HG03060 (cell line): Measurements from ENCODE around the gene GPR62.

ENCODE experiments used
- ATAC-seq: cut with Tn5 transposase; IDR thresholded peaks from one replicate; pipeline ENCODE4 v1.9.1; 2021; ENCODE audit warnings: low read depth, moderate number of reproducible peaks; ENCODE audit not compliant: unreplicated experiment

Gene GPR62

GRCh38 chr3:51937611-51938450 is 17.4 kb upstream of the GPR62 start:
- no peak for ATAC-seq

- ATAC-seq, result no peak
Observed at GRCh38 chr3:51938780-51939425, 16.3 kb upstream of the GPR62 start.

- ATAC-seq, result no peak
Observed at GRCh38 chr3:51940648-51941462, 14.3 kb upstream of the GPR62 start.

DNA sequence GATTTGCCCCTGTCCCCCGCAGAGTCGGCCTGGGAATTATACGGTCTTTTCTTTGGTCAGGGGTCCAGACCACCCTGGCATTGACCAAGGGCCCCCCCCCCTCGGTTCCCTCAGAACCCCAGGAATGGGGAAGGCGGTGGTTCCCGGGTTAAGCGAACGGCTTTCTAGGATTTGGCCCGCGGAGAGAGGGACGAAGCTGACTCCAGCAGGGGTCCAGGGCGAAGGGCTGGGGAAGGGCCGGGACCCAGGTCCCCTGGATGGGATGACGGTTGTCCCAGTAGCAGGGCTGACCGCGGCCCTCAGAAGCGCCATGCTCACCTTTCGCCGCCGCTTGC is 13.8 kb upstream of the GPR62 start:
- ATAC-seq, result no peak

DNA sequence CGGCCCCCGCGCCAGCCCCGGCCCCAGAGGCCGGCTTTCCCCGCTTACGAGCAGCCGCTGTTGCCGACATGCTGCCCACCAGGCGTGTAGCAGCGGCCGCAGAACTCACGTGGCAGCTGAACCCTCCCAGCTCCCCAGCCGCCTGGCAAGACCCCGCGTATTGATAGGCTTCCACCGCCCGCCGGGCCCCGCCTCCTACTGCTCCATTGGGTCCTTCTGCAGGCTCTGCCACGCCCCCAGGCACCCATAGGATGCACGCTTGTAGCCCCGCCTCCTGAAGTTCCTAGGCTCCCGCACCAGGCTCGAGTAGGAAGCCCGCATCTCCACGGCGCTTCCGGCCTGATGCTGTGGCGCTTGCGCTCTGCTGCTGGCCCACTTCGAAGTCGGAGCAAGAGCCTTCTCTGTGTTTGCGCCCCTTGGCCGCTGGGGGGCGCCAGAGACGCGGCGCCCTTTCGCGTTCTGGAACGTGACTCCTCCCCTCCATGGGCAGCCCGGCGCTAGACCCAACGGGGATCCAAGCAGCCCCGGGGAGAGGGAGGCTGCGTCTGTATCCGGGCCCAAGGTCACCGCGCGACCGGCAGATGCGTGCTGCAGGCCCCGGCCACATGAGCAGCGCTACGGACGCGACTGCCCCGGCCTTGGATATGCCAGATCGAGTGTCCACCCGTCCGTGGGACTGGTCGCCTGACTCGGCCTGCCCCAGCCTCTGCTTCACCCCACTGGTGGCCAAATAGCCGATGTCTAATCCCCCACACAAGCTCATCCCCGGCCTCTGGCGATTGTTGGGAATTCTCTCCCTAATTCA is 13.2 kb upstream of the GPR62 start, which contains the start of the genes PARP3 and RRP9:
Gene PARP3, plus strand, starts transcription at position 566 of the 805 bp plus-strand sequence. CDS start 993 bp downstream, outside the sequence.
Gene RRP9, minus strand, starts transcription at position 107 of the 805 bp plus-strand sequence. Its CDS starts 37 bp downstream, at position 70.
- ATAC-seq, result peak; percentile 82

GRCh38 chr3:51942603-51943450 is 12.4 kb upstream of the GPR62 start:
- ATAC-seq, result no peak

- no peak for ATAC-seq
Observed at GRCh38 chr3:51943451-51944391, 11.5 kb upstream of the GPR62 start.

- no peak for ATAC-seq
Observed at GRCh38 chr3:51944451-51945021, 10.6 kb upstream of the GPR62 start.

DNA sequence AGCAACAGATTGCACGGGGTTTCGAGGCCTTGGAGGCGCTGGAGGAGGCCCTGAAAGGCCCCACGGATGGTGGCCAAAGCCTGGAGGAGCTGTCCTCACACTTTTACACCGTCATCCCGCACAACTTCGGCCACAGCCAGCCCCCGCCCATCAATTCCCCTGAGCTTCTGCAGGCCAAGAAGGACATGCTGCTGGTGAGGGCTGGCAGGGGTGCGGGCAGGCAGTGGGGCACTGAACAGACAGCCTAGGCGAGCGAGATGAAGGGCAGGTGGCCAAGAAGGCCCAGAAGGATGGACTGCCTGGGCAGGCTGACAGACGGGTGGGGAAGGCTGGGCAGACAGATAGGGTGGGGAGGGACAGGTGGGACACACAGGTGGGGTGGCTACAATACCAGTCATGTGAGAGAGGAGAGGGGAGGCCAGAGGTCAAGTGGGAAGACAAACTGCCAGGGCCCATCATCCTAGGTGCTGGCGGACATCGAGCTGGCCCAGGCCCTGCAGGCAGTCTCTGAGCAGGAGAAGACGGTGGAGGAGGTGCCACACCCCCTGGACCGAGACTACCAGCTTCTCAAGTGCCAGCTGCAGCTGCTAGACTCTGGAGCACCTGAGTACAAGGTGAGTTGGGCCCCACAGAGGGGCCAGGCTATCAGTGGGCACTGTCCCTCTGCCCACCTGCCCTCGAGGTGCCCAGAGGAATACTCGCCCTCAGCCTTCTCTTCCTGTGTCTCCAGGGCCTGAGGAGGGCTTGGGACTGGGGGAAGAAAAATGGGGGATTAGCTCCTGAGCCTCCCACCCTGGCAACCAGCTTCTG is 9.9 kb upstream of the GPR62 start:
- no peak for ATAC-seq

DNA sequence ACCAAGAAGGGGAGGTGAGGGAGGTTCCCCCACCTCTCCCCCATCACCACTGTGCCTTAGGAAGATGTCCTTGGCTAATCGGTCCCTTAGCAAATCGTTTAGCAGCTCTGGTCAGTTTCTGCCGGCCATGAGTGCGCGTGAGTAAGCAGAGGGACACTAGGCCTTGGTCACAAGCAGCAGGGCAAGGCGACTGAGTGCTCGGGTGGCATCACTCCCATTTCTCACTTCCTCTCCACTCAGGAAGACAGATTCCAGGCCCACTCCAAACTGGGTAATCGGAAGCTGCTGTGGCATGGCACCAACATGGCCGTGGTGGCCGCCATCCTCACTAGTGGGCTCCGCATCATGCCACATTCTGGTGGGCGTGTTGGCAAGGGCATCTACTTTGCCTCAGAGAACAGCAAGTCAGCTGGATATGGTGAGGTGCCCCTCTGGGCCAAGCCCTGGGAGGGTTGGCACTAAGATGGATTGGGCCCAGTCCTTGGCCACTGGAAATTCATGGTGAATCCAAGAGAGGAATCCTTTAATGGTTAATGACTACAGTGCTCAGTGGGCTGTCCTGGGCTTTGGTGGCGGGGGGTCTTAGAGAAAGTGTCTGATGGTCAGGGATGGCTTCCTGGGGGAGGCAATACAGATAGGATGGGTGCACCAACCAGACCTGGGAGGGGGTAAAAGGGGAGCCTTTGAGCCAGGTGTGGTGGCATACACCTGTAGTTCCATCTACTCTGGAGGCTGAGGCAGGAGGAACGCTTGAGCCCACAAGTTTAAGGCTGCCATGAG is 9.1 kb upstream of the GPR62 start:
- no peak for ATAC-seq

- no peak for ATAC-seq
Observed at GRCh38 chr3:51946796-51947195, 8.4 kb upstream of the GPR62 start.

DNA sequence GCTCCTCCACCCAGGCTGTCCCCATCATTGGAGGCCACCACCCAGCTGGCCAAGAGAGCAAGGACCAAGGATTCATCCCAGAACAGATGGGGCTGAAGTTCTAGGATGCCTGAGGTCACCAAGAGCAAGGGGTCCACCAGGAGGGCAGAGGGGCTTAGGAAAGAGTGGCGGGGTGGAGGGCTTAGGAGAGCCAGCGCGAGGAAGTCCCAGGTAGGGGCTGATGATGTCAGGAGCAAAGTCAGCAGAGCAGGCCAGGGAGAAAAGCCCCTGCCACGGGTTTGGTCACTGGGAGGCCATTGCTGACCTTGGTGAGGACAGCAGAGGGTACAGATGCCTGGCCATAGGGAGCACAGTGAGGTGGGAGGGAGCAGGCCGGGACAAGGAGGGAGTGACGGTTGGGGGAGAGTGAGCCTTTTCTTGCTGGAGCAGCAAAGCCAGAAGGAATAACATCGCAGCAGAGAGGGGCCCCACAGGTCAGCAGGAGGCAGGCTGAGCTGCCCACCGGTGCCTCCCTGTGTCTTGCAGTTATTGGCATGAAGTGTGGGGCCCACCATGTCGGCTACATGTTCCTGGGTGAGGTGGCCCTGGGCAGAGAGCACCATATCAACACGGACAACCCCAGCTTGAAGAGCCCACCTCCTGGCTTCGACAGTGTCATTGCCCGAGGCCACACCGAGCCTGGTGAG is 7.8 kb upstream of the GPR62 start:
- ATAC-seq, result no peak

- no peak for ATAC-seq
Observed at GRCh38 chr3:51948016-51948580, 7.1 kb upstream of the GPR62 start.

GRCh38 chr3:51949121-51949520 is 6.1 kb upstream of the GPR62 start:
- no peak for ATAC-seq

GRCh38 chr3:51950899-51951298 is 4.3 kb upstream of the GPR62 start:
- no peak for ATAC-seq
